ENCODE measurements around the gene DOCK3.
A peak's percentile ranks its signal among the peaks of the same experiment; 100 is the strongest.
"Not testable (repeated sequence)": the region's sequence is repeated elsewhere in the genome, so short reads cannot be mapped to it uniquely, and the experiment has no call there.

DOCK3 gene

DNA sequence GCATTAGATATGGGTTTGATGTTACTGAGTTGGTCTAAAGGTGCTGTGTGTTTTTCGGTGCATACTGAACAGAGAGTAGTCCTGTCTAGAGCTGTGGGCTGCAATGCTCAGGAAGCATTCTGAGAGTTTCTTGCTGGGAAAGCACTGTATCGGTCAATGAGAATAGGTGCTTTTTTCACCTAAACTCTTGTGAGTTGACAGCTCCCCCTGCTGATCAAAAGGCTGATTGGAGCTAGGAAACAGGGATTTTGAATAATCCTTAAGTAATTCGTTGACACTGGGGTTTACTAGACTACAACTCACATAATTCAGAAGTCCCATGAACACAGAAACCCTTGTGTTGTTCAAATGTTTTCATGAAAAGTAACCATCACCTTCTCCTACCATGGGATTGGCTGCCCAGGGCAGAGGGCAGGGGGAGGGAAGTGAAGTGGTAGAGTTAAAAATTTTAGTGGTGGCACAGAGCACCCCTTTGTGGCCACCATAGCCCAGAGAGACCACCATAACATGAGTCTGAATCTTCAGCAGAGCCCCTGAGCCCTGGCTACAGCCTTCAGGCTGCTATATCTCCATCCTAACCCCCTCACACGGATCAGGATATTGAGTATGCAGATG is 697.3 kb downstream of the DOCK3 start:
- no peak for DNase-seq (ENCODE audit: low read depth)

DNA sequence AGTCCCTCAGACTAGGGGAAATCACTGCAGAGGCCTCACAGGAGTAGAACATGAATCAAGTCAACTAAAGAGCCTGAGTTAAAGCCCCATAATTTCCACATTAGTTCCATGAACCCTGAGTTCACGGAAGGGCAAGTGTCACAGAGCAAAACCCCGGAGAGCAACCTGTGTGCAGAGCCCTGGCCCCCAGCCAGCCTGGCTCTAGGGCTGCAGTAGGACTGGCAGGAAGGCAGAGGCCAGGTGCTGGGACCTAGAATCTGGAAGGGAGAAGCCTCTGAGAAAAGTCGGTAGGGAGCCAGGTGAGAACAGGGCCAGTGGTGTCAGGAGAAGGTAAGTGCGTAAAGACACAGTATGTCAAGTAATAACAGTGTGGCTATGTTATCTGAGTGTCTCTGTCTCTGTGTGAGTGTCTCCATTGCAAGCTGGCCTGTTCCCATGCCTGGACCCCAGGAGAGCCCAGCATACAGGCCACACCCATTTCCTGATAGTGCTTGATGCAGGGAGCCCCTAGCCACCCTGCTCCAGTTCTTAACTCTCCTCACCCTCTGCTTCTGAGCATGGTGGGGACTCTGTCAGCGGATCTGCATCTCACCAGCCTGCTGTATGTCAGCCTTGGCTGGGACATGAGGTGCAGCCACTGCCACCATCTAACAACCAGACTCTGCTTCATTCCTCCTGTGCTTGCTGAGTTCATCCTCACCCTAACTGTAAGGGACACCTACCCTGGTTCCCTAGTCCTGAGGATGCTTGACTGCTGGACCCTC is 699.1 kb downstream of the DOCK3 start:
- DNase-seq (ENCODE audit: low read depth), result no peak

DNA sequence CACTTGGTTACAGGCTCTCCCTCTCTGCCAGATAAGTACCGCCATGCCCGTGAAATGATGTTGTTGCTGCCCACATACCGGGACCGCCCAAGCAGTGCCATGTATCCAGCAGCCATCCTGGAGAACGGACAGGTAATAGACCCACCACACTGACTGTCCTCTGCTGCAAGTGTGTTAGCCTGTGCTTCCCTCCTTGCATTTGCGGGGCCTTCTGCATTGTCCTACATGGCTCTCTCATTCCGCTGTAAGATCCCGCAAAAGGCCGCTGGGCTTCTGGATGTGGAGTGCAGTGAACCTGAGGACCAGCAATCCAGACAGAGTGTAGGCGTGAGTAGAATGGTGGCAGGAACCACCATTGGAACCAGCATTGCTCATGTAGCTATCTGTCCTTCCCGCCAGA is 699.7 kb downstream of the DOCK3 start:
- no peak for DNase-seq (ENCODE audit: low read depth)

DNA sequence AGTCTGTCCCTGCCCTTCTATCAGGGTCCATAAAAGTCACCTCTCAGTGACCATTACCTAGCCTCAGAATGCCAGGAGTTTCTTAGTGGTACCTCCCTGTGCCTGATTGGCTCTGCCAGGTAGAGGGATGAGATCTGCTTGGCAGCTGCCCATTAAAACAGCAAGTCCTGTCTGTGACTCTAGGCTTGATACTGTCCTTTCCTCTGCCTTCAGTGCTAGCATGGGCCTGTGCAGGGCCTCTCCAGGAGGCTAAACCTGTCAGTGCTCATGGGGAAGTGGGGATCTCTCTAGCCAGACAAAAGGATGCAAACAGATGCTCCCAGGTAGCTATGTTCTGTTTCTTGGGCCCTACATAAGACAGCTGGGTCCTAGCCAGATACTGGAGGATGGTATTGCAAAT is 700.4 kb downstream of the DOCK3 start:
- DNase-seq (ENCODE audit: low read depth), result no peak

DNA sequence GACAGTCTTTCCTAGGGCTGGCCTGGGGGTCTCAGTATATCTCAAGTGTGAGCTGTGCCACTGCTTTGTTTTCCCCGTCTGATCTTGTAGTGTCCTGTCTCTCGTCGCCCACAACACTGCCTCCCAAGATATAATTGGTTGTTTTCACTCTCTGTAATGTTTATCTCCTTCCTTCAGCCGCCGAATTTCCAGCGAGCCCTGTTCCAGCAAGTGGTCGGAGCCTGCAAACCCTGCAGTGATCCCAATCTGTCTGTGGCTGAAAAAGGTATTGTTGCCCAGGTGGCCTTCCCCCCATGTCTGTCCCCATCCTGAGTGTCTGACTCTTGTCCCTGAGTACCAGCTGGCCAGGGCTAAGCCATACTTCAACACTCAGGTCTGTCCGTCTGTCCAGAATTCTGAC is 700.8 kb downstream of the DOCK3 start:
- DNase-seq (ENCODE audit: low read depth), result no peak

DNA sequence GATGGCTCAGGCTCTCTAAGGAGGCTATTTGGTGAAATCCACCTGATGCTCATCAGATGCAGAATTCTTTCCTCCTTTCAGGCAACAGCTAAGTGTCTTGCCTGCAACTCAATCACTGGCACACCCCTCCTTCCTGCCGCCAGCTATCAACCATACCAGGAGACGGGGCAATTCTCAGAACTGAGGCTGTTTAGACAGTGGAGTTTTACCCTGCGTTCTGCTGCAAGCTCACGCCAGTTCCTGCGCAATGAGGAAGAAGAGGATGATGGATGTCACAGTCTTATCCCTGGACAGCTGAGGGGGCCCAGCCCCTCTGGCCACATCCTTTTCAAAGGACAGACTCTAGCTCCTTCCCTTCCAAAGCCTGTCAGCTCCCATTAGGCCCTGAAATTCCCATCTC is 703.3 kb downstream of the DOCK3 start:
- no peak for DNase-seq (ENCODE audit: low read depth)

DNA sequence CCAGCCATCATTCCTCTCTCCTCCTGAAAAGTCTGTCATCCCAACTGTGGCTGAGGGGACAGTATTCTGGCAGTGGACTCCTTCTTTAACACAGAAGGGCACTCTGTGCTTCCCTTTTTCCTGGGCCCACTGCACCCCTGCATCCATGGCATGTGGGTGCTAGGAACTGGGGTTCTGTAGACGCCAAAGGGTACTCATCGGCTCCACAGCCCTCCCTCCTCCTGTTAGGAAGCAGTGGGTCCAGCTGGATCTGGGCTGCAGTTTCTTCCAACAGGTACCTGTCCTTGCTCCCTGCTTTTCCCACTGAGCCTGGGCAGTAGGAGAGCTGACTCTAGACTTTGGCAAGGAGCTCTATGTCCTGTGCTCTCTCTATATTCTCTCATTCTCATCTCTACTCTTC is 704.0 kb downstream of the DOCK3 start:
- no peak for DNase-seq (ENCODE audit: low read depth)

DNA sequence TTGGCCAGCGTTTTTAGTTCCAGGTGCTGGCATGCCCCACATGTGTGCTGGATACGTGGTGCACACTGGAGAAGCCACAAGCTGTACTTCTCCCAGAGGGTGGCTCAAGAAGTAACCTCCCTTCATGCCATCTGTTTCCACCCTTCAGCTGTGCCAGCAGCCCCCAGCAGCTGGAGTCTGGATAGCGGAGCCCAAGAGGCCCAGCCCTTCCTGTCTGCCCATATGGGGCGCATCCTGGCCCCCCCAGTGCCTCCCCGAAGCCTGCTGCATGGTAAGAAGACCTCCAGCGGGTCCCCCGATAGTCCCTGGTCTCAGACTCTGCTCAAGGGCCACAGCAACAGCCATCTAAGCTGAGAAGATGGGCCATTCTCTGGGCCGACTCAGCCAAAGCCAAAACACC is 704.6 kb downstream of the DOCK3 start:
- no peak for DNase-seq (ENCODE audit: low read depth)

DNA sequence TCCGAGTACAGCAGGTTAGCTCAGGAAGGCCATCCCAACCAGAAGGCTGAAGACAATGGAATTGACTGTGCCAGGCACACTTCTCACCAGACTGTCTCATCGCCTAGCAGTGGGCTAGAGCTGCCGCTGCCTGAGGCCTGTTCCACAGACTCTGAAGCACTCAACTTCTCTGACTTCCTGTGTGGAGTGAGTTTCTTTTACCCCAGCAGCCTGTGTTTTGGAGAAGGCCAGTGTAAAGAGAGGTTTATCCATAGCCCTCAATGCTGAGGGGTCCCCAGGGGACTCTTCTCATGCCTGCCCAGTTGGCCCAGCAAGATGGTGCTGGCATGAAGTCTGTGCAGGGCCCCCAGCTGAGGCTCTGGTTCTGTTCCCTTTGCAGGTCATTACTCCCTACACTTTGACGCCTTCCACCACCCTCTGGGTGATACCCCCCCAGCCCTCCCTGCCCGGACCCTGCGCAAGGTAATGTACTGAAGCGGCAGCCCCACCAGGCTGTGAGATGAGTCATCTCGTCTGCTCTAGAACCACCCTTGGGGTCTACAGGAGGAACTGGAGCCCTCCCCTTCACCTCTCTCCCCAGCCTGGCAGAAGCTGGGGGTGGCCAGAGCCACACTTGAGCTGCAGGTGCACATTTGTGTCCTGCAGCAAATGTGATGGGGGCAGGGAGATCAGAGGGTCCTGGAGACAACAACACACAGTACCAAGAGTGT is 705.2 kb downstream of the DOCK3 start:
- DNase-seq (ENCODE audit: low read depth), result no peak

DNA sequence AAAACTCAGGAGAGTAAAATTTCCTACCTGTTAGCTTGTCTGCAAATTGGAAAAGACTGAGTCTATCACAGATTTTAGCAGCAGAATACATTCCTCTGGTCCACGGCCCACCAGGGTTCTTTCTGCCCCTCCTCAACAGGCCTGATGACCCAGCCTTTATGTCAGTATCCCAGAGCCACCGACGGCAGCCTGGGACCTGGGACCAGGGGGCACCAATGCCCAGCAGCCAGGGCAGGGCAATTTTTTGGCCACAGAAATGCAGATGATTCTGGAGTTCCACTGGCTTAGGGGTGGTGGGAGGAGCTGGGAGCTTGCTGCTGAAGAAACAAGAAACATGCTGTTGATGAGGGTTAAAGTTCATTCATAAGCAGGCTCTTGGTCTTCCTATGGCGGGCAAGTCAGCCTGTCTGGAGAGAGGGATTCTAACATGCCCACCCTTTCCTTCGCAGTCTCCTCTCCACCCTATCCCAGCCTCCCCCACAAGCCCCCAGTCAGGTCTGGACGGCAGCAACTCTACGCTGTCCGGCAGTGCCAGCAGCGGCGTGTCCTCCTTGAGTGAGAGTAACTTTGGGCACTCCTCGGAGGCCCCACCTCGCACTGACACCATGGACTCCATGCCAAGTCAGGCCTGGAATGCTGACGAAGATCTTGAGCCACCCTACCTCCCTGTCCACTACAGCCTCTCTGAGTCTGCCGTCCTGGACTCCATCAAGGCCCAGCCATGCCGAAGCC is 706.0 kb downstream of the DOCK3 start:
- DNase-seq (ENCODE audit: low read depth), result no peak

DNA sequence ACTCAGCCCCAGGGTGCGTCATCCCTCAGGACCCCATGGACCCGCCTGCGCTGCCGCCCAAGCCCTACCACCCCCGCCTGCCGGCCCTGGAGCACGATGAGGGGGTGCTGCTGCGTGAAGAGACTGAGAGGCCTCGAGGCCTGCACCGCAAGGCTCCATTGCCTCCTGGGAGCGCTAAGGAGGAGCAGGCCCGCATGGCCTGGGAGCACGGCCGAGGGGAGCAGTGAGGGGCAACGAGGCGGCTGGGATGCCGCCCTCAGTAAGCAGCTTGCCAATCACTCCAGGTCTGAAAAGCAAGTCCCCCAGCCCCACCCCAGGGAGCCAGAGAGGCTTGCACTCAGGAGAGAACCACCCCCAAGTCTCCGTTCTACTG is 706.6 kb downstream of the DOCK3 start:
- no peak for DNase-seq (ENCODE audit: low read depth)

DNA sequence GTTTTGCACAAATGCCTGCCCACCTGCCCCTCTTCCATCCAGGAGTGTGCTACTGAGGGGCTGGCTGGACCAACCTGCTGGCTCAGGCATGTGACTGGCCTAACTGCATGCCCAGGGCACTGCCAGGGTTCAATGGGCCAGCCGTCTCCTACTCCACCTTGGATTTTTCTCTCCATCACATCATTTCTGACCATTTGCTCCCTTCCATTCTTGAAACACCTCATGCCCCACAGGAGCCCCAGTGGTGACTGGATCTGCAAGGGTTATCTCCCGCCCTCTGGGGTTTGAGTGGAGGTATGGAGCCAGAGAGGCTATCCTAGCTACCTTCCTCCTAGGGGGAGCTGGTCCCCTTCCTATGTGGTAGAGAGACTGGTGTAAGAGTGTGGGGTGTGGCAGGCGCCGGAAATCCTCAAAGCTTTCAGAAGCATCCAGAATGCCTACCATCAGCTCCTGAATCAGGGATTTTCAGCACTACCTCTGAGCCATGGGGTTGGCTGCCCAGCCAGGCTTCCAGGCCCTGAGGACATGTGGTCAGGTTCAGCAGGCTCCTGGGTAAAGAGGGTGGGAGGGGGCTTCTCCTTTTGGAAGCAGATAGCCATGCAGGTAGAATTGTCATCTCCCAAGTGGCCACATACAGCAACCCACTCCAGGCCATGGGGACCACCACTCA is 707.5 kb downstream of the DOCK3 start:
- no peak for DNase-seq (ENCODE audit: low read depth)

DNA sequence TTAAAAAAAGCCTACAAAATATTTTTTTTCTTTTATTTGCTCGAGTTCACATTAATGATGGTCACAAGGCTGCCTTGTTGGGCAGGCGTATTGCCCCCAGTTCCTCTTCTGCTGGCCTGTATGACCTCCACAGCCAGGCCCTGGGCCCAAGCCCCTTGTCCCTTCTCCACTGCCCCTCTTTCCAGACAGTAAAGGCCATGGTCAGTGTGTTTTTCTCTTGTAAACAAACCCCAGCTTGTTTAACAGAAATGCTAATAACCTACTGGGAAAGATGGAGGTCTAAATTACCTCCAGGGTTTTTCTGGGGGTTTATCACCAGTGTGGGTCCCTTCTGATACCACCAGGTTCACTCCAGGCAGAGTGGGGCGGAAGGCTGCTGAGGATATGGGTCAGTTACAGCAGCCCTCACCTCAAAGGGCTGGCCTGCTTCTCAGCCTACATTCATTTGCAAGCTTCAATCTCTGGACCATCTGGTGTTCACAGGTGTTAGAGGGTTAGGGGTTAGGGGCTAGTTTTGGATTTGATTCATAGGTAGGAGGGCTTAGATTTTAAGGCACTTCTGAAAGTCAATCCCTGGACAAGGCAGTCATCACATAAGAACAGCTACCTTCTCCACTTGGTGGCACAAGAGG is 708.3 kb downstream of the DOCK3 start:
- DNase-seq (ENCODE audit: low read depth), result no peak

DNA sequence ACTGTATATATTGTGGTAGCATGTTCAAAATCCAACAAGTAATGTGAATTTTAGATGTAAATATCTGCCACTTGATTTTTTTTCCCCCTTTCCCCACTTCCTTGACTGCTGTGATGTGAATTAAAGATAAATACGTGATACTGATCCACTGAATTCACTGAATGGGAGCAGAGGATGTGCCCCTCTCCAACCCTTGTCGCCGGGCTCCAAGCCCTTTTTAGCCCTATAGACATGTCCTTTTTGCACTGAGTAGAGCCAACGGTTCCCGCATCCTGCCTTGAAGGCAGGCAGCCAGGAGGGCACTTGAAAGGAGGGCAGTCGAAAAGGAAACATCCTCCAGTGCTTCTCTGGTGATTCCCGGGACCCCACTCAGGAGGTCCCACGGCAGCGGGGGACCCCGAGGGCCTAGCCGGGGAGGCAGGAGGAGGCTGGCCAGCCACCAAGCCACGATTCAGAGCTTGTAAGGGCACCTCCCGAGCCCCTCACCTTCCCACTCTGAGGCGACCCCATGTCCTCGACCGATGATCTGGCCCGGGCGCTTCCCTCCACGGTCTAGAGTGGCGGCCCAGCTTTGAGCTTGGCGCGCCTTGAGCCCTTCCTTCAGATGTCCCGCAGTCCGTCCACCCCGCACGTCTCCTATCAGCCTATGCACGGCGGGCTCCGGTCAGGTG is 709.5 kb downstream of the DOCK3 start:
- peak; percentile 14 for DNase-seq (ENCODE audit: low read depth)

DNA sequence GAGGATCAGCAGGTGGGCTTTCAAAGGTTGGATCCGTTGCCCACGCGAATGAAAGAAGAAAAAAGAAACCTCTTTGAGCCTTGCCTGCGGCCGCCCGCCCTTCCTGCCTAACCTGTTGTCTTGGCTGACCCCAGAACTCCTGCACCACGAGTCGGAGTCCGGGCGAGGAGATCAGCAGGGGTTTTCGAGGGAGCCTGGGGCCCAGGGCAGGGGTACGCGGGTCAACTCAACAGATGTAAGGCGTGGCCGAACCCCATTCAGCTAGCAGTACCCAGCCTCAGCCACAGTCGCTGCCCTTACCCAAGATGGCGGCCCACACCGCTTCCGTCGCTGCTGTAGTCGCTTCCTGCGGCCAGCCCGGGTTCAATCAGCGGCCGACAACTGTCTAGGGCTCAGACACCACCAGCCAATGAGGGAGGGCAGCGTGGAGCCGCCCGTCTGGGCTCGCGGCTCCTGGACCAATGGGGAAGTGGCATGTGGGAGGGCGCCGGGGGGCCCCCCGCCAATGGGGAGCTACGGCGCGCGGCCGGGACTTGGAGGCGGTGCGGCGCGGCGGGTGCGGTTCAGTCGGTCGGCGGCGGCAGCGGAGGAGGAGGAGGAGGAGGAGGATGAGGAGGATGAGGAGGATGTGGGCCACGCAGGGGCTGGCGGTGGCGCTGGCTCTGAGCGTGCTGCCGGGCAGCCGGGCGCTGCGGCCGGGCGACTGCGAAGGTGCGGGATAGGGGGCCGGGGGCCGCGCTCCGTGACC is 710.2 kb downstream of the DOCK3 start, which contains the start of gene MANF:
MANF (plus strand) TSS at position 566 of the 748 bp plus-strand sequence; CDS start at position 618, 52 bp downstream.
- DNase-seq (ENCODE audit: low read depth), result peak; percentile 95

DNA sequence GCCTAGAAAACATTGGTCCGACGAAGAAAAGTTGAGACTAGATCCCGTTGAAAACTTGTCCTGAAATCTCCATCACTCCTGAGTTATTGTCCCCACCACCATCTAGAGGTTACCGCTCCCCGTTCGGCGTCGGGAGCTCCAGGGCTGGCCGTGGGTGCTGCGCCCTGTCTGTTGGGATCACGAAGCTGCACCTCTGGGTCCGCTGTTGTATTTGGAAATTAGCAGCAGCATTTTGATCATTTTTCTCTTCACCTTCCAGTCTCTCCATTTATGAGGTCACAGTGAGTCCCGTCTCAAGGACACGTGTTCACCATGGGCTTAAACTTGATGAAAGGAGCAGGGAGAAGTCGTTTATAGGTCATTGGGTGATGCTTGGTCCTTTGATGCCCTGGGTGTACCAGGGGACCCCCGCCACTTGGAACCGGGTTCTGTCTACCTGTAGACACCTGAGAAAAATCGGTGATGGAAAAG is 710.9 kb downstream of the DOCK3 start:
- DNase-seq (ENCODE audit: low read depth), result no peak

DNA sequence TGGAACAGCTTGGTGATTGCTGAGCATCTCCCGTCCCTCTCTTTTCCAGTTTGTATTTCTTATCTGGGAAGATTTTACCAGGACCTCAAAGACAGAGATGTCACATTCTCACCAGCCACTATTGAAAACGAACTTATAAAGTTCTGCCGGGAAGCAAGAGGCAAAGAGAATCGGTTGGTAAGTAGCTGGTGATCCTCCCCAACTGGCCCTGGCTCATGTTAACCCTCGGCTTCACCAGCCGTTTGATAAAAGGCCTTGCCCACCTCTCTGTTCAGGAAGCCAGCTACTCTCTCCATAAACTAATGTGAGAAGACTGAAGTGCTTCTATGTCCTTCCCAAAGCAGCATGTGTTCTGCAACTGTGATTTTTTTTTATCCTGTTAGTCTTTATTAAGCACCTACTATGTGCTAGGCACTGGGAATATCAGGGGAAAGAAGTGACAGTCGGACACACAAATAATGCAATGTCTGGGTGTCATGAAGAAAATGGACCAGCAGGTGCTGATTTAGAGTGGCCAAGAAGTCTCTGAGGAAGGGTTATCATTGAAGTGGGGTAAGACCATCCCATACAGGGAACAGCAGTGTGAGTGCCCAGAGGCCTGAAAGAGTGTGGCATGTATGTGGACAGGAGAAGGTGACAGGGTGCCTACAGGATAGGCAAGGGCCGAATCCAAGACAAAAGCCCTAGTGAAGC is 711.6 kb downstream of the DOCK3 start:
- DNase-seq (ENCODE audit: low read depth), result no peak

DNA sequence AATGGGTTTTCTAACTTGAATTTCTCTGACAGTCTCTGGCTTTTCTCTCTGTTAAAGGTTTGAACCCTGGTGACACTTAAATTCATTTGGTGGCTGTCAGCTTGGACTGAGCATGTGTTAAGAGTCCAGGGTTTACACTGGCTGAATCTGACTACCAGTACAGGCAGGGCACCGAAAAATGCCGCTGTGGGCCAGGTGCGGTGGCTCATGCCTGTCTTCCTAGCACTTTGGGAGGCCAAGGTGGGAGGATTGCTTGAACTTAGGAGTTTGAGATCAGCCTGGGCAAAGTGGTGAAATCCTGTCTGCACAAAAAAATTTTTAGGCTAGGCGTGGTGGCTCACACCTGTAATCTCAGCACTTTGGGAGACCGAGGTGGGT is 712.1 kb downstream of the DOCK3 start:
- DNase-seq (ENCODE audit: low read depth), result no peak

DNA sequence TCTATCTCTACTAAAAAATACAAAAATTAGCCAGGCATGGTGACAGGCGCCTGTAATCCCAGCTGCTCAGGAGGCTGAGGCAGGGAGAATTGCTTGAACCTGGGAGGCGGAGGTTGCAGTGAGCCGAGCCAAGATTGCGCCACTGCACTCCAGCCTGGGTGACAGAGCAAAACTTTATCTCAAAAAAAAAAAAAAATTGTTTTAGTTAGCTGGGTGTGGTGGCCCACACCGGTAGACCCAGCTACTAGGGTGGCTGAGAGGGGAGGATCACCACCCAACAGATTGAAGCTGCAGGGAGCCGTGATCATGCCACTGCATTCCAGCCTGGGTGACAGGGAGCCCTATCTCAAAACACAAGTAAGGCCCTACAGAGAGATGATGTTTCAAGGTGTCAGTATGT is 712.6 kb downstream of the DOCK3 start:
- not testable (repeated sequence) for DNase-seq (ENCODE audit: low read depth)
